Uterus (tissue), 2 donors: ENCODE measurements around the gene SNCB.

Experiments used
- CTCF ChIP-seq, 4 experiments: fragments of 200-600 bp in 2 of 4; fragments of 450-650 bp in 2 of 4; sonication (generic) in 2 of 4; IDR thresholded peaks; one replicate each; pipeline ENCODE4 v1.5.1; 2016 to 2019; ENCODE audit warnings: antibody characterized with exemption in 4 of 4, mild to moderate bottlenecking in 2 of 4, moderate library complexity in 1 of 4
- POLR2A ChIP-seq, 2 donors: fragments of 450-650 bp; IDR thresholded peaks; one replicate each; pipeline ENCODE4 v1.6.1; 2016; ENCODE audit warnings: antibody characterized with exemption in 2 of 2, mild to moderate bottlenecking in 1 of 2, moderate library complexity in 1 of 2

GRCh38 chr5:176610435-176610773 lies 19.9 kb downstream of the SNCB start:
- no peak for TF ChIP-seq CTCF (IDR thresholded peaks at IDR 0.05)
- no peak for TF ChIP-seq POLR2A (IDR thresholded peaks at IDR 0.05)
